H1 (cell line): Measurements from ENCODE around the gene ZNF598. TPM values are rescaled to one million over a fixed set of nuclear protein-coding genes. Genes with fewer than 3 reads are reported as not detected.

Source experiments
- CTCF ChIA-PET: fragments of 300-600 bp; sonication (Branson Sonifier 250); formaldehyde crosslinking; loops from one replicate; lab custom pipeline; 2021; ENCODE audit not compliant: partially characterized antibody; lab: Charles Lee
- POLR2A ChIA-PET: fragments of 300-600 bp; sonication (Branson Sonifier 250); formaldehyde crosslinking; loops from one replicate; lab custom pipeline; 2021; ENCODE audit warnings: inconsistent platforms; ENCODE audit not compliant: partially characterized antibody; lab: Charles Lee
- DNase-seq, 2 experiments: peaks; one replicate each; pipeline versions ENCODE4 v3.0.0 to v3.0.0-alpha.2; 2010 to 2022; ENCODE audit warnings: low spot score in 2 of 2, low read depth in 1 of 2, mixed read lengths in 1 of 2
- FAIRE-seq: peaks from 2 replicates; lab custom pipeline; 2011; peaks lifted over from hg19 to GRCh38; lab: Jason Lieb, UNC
- H2AFZ ChIP-seq: 2 replicates; pipeline ENCODE4 v1.8.1; 2012; ENCODE audit warnings: low read length, inconsistent platforms
- H2AK5ac ChIP-seq: 2 replicates; pipeline ENCODE4 v1.6.1; 2013; ENCODE audit warnings: low read depth, low read length
- H2BK120ac ChIP-seq: replicated peaks from 2 replicates; pipeline ENCODE3; 2013; ENCODE audit warnings: low read depth, low read length, inconsistent platforms
- H2BK12ac ChIP-seq: 2 replicates; pipeline ENCODE4 v1.6.1; 2013; ENCODE audit warnings: low read depth, low read length
- H2BK15ac ChIP-seq: 2 replicates; pipeline ENCODE4 v1.6.1; 2013; ENCODE audit warnings: low read length
- H2BK20ac ChIP-seq: 2 replicates; pipeline ENCODE4 v1.6.1; 2013; ENCODE audit warnings: low read length
- H2BK5ac ChIP-seq: 2 replicates; pipeline ENCODE4 v1.6.1; 2013; ENCODE audit warnings: low read depth, low read length
- H3K14ac ChIP-seq: 2 replicates; pipeline ENCODE4 v1.6.1; 2013; ENCODE audit warnings: inconsistent platforms; ENCODE audit not compliant: insufficient read length
- H3K18ac ChIP-seq: 2 replicates; pipeline ENCODE4 v1.6.1; 2013; ENCODE audit warnings: low read length; ENCODE audit errors: extremely low read depth
- H3K23ac ChIP-seq: 2 replicates; pipeline ENCODE4 v1.6.1; 2013; ENCODE audit warnings: inconsistent platforms; ENCODE audit not compliant: insufficient read length
- H3K23me2 ChIP-seq: 2 replicates; pipeline ENCODE4 v1.6.1; 2013; ENCODE audit warnings: low read depth, low read length
- H3K27ac ChIP-seq: 2 replicates; pipeline ENCODE4 v1.6.1; 2011; ENCODE audit warnings: low read depth, low read length, inconsistent platforms
- H3K27me3 ChIP-seq, 4 experiments: replicated peaks in 1 of 4; 1 replicate in 1 of 4; 2 replicates in 3 of 4; pipeline versions ENCODE4 v1.6.1 to v1.8.1; 2011 to 2013; ENCODE audit warnings: low read length in 3 of 4, mild to moderate bottlenecking in 3 of 4, inconsistent platforms in 2 of 4, mixed read lengths in 2 of 4, moderate library complexity in 1 of 4; ENCODE audit not compliant: control insufficient read depth in 3 of 4, insufficient read depth in 3 of 4; ENCODE audit errors: extremely low read depth in 1 of 4
- H3K36me3 ChIP-seq, 4 experiments: 2 replicates each; pipeline versions ENCODE4 v1.6.1 to v1.8.1; 2011 to 2013; ENCODE audit warnings: mild to moderate bottlenecking in 4 of 4, low read length in 3 of 4, moderate library complexity in 2 of 4, control low read depth in 1 of 4, inconsistent platforms in 1 of 4; ENCODE audit not compliant: insufficient read depth in 4 of 4, control insufficient read depth in 2 of 4
- H3K4ac ChIP-seq: replicated peaks from 2 replicates; pipeline ENCODE3; 2013; ENCODE audit warnings: low read length, low read depth, mixed read lengths, inconsistent platforms; ENCODE audit not compliant: insufficient read length
- H3K4me1 ChIP-seq, 4 experiments: replicated peaks in 1 of 4; 1 replicate in 1 of 4; 2 replicates in 3 of 4; pipeline versions ENCODE4 v1.6.1 to v1.8.1; 2011 to 2013; ENCODE audit warnings: low read length in 3 of 4, inconsistent platforms in 2 of 4, mixed read lengths in 1 of 4; ENCODE audit not compliant: insufficient read depth in 4 of 4, control insufficient read depth in 3 of 4
- H3K4me2 ChIP-seq, 2 experiments: 2 replicates each; pipeline versions ENCODE4 v1.6.1 to v1.8.1; 2011 to 2013; ENCODE audit warnings: low read depth in 2 of 2, low read length in 2 of 2, control low read depth in 1 of 2, inconsistent platforms in 1 of 2, mild to moderate bottlenecking in 1 of 2; ENCODE audit not compliant: insufficient read depth in 1 of 2
- H3K4me3 ChIP-seq, 4 experiments: fragments of 200-600, 300-600 bp in 1 of 4; sonication (generic), shearing (Covaris generic), sonication (Bioruptor Twin) in 1 of 4; 2 replicates each; pipeline versions ENCODE4 v1.5.1 to v1.8.1; 2011 to 2016; ENCODE audit warnings: low read length in 4 of 4, low read depth in 3 of 4, control low read depth in 2 of 4, inconsistent platforms in 2 of 4, mild to moderate bottlenecking in 2 of 4, mixed read lengths in 1 of 4, moderate library complexity in 1 of 4; ENCODE audit not compliant: insufficient read depth in 2 of 4; ENCODE audit errors: extremely low read depth in 1 of 4
- H3K56ac ChIP-seq: replicated peaks from 2 replicates; pipeline ENCODE3; 2013; ENCODE audit warnings: low read depth, mild to moderate bottlenecking, mixed read lengths, low read length, inconsistent platforms; ENCODE audit not compliant: insufficient read length
- H3K79me1 ChIP-seq: 2 replicates; pipeline ENCODE4 v1.6.1; 2013; ENCODE audit warnings: low read depth, low read length, control low read depth
- H3K79me2 ChIP-seq, 2 experiments: 2 replicates each; pipeline versions ENCODE4 v1.6.1 to v1.8.1; 2012 to 2013; ENCODE audit warnings: low read length in 2 of 2, mild to moderate bottlenecking in 2 of 2, inconsistent platforms in 1 of 2; ENCODE audit not compliant: insufficient read depth in 2 of 2, control insufficient read depth in 1 of 2
- H3K9ac ChIP-seq, 4 experiments: replicated peaks in 1 of 4; 1 replicate in 1 of 4; 2 replicates in 3 of 4; pipeline versions ENCODE4 v1.6.1 to v1.8.1; 2011 to 2013; ENCODE audit warnings: low read depth in 3 of 4, low read length in 3 of 4, control low read depth in 2 of 4, mild to moderate bottlenecking in 2 of 4, moderate library complexity in 2 of 4, inconsistent platforms in 1 of 4; ENCODE audit errors: extremely low read depth in 1 of 4
- H3K9me3 ChIP-seq, 2 experiments: 2 replicates each; pipeline versions ENCODE4 v1.6.1 to v1.8.1; 2012 to 2013; ENCODE audit warnings: mild to moderate bottlenecking in 2 of 2, moderate library complexity in 2 of 2, control low read depth in 1 of 2, inconsistent platforms in 1 of 2, low read depth in 1 of 2, low read length in 1 of 2, mixed read lengths in 1 of 2; ENCODE audit not compliant: insufficient read depth in 2 of 2
- H4K20me1 ChIP-seq, 2 experiments: replicated peaks in 1 of 2; 2 replicates each; pipeline versions ENCODE3 to v1.8.1; 2011 to 2013; ENCODE audit warnings: inconsistent platforms in 2 of 2, low read length in 2 of 2, mild to moderate bottlenecking in 1 of 2; ENCODE audit not compliant: insufficient read depth in 2 of 2, control insufficient read depth in 1 of 2
- H4K5ac ChIP-seq: 2 replicates; pipeline ENCODE4 v1.6.1; 2013; ENCODE audit warnings: low read length, low read depth, mixed read lengths, inconsistent platforms; ENCODE audit not compliant: insufficient read length
- H4K8ac ChIP-seq: 2 replicates; pipeline ENCODE4 v1.8.0; 2013; ENCODE audit warnings: mild to moderate bottlenecking, moderate library complexity, low read length, inconsistent platforms; ENCODE audit not compliant: insufficient read depth; ENCODE audit errors: extremely low read depth
- H4K91ac ChIP-seq: replicated peaks from 2 replicates; pipeline ENCODE3; 2013; ENCODE audit warnings: low read length, mixed read lengths, inconsistent platforms; ENCODE audit not compliant: insufficient read length
- BCL11A ChIP-seq, 2 experiments: IDR thresholded peaks; one replicate each; pipeline ENCODE4 v1.6.1; 2011; ENCODE audit warnings: low read depth in 2 of 2, low read length in 2 of 2, mild to moderate bottlenecking in 2 of 2
- CEBPB ChIP-seq: IDR thresholded peaks from 2 replicates; pipeline ENCODE4 v1.6.1; 2012; ENCODE audit warnings: low read depth, low read length
- CHD2 ChIP-seq: IDR thresholded peaks from 2 replicates; pipeline ENCODE4 v1.6.1; 2012; ENCODE audit warnings: low read length, improper control_type of control experiment
- CREB1 ChIP-seq: IDR thresholded peaks from 2 replicates; pipeline ENCODE4 v1.6.1; 2012; ENCODE audit warnings: inconsistent platforms
- JUN ChIP-seq: IDR thresholded peaks from 2 replicates; pipeline ENCODE4 v1.6.1; 2011; ENCODE audit warnings: low read depth, mild to moderate bottlenecking, improper control_type of control experiment, low read length
- KDM5A ChIP-seq: fragments of 200-600 bp; IDR thresholded peaks from 2 replicates; pipeline ENCODE4 v1.7.1; 2012; ENCODE audit warnings: mild to moderate bottlenecking, low read length, inconsistent platforms, mixed read lengths
- POLR2AphosphoS5 ChIP-seq: IDR thresholded peaks from 2 replicates; pipeline ENCODE4 v1.6.1; 2011; ENCODE audit warnings: low read depth, low read length
- POU5F1 ChIP-seq: IDR thresholded peaks from 2 replicates; pipeline ENCODE4 v1.6.1; 2011; ENCODE audit warnings: low read depth, mild to moderate bottlenecking, low read length, moderate library complexity
- RNF2 ChIP-seq: fragments of 200-900, 300-1000 bp; sonication (generic); IDR thresholded peaks from 2 replicates; pipeline ENCODE4 v1.7.1; 2016; ENCODE audit warnings: borderline replicate concordance, low read depth, mild to moderate bottlenecking, antibody characterized with exemption, low read length; ENCODE audit not compliant: poor library complexity, severe bottlenecking; ENCODE audit errors: missing control alignments
- SRF ChIP-seq: IDR thresholded peaks from 2 replicates; pipeline ENCODE4 v1.6.1; 2011; ENCODE audit warnings: mild to moderate bottlenecking, low read depth, low read length, moderate library complexity
- TAF1 ChIP-seq: IDR thresholded peaks from 2 replicates; pipeline ENCODE4 v1.6.1; 2011; ENCODE audit warnings: mild to moderate bottlenecking, low read depth, low read length
- TAF7 ChIP-seq: optimal IDR thresholded peaks from 2 replicates; pipeline ENCODE3; 2011; ENCODE audit warnings: low read depth, mild to moderate bottlenecking, inconsistent platforms, low read length, moderate library complexity, borderline replicate concordance
- TBP ChIP-seq: IDR thresholded peaks from 2 replicates; pipeline ENCODE4 v1.6.1; 2011; ENCODE audit warnings: low read depth, low read length, improper control_type of control experiment
- ZNF274 ChIP-seq: IDR thresholded peaks from 2 replicates; pipeline ENCODE4 v1.7.0; 2012; ENCODE audit warnings: low read length, borderline replicate concordance; ENCODE audit errors: extremely low read depth
- WGBS, 2 experiments: shearing (Covaris generic) in 1 of 2; methylation state at CpG; one replicate each; pipeline versions ENCODE4 v1.1.6 to v1.1.7; 2013 to 2015; ENCODE audit warnings: low lambda C conversion rate in 2 of 2, mixed read lengths in 2 of 2, inconsistent platforms in 1 of 2, low coverage in 1 of 2, missing lambda C conversion rate in 1 of 2; ENCODE audit not compliant: insufficient replicate concordance in 2 of 2, insufficient coverage in 1 of 2, insufficient read length in 1 of 2; ENCODE audit errors: extremely low coverage in 1 of 2, missing lambda C conversion rate in 1 of 2; 5-methylcytosine and 5-hydroxymethylcytosine counted together
- polyA plus RNA-seq, 7 experiments: library from polyadenylated mRNA; depleted of rRNA in 3 of 7; stranded (reverse) in 5 of 7; unstranded in 2 of 7; fragments of >200 nt in 5 of 7; fragments of 200-250 nt in 2 of 7; gene quantifications; 1 replicate in 5 of 7; 2 replicates in 1 of 7; 4 replicates in 1 of 7; pipeline versions ENCODE4 v1.2.1 to v1.2.3, GENCODE V29; 2011 to 2013; ENCODE audit warnings: missing spikeins in 2 of 7, mixed read lengths in 2 of 7
- total RNA-seq: library from RNA; stranded (reverse); fragmentation: NEBNext Ultra II Directional; extraction: Animal tissue kit (Norgen Biotek cat#: 25700); gene quantifications from 2 replicates; pipeline ENCODE4 v1.2.1, GENCODE V29; 2021

The ZNF598 gene
- total and polyA plus RNA-seq, 2 of the 8 experiments (the other 6 are each of a cell fraction or from before 2014, with no cell fraction given): 29.3 to 47.6 TPM

DNA sequence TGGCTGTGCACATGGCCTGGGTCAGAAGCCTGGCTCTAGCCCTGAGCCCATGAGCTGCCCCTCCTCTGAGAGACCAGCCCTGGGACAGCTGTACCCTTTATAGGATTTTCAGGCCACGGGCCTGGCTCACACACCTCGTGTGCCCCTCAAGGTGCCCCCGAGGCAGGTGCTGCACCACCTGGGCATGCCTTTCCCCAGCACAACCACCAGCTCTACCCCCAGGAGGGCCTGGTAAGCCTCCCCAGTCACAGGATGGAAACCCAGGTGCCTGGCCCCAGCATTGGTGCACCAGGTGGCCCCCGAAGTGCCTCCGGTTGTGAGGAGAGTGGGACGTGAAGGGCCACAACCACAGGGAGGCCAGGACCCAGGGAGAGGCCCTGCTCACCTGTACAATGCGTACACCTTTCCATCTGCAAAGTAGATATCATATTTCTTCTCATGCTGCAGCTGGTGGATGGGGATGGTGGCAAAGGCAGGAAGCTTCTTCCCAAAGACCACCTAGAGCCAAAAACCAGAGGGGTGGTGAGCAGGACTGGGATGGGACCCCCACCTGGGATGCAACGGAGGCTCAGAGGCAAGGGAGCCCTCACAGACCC lies 6.3 kb downstream of the ZNF598 start:
- H3K27ac ChIP-seq: no peak overlapping the region; the same call in 1 of the 2 replicates
- no peak overlapping the region for H2BK20ac ChIP-seq
- ChIA-PET POLR2A (interaction anchor here (0.6 to 4.7 kb wide), 15 partner anchors 10 to 151 kb away, joined by 3 to 37 read pairs (median 4); partner anchors contain the start of genes GFER, NPW, RNF151 and RPS2), CTCF (interaction anchor here (0.6 to 4.3 kb wide), 33 partner anchors 10 to 530 kb away, joined by 3 to 55 read pairs (median 5); partner anchors contain the start of genes NOXO1, NPW, NTHL1 and SYNGR3)
- no peak overlapping the region for H2BK15ac ChIP-seq
- H3K36me3 ChIP-seq: peaks cover 21 to 45% (median 35%) of the 10 kb centered on the region in 4 experiments
- no peak overlapping the region for H2AFZ ChIP-seq
- no peak for DNase-seq
- no peak overlapping the region for H3K4ac ChIP-seq
- H3K79me1 ChIP-seq: peaks cover 6% of the 10 kb centered on the region; the same call in 1 of the 2 replicates
- H3K4me3 ChIP-seq: no peak overlapping the region
- no peak overlapping the region; a peak in 1 of 4 replicates for H3K4me2 ChIP-seq
- H3K23me2 ChIP-seq: no peaks in the 10 kb centered on the region
- H2BK12ac ChIP-seq: no peak overlapping the region
- no peaks in the 10 kb centered on the region for H3K27me3 ChIP-seq
- H4K8ac ChIP-seq: no peak overlapping the region
- no peak overlapping the region for H2BK120ac ChIP-seq
- no peak overlapping the region for H2BK5ac ChIP-seq
- H4K20me1 ChIP-seq: peaks cover 29 to 64% of the 10 kb centered on the region in 2 experiments
- H3K14ac ChIP-seq: no peak overlapping the region
- no peak overlapping the region for H3K18ac ChIP-seq
- H3K23ac ChIP-seq: no peak overlapping the region
- no peak overlapping the region for H4K5ac ChIP-seq
- H3K56ac ChIP-seq: no peak overlapping the region
- peaks cover 0 to 28% (median 14%) of the 10 kb centered on the region in 4 experiments; a peak in 5 of 7 replicates for H3K4me1 ChIP-seq
- peaks cover 14 to 41% of the 10 kb centered on the region in 2 experiments; a peak in 3 of 4 replicates for H3K79me2 ChIP-seq
- no peaks in the 10 kb centered on the region for H3K9me3 ChIP-seq
- WGBS, 2 experiments: 76% methylated on average over 8 of the region's 8 CpGs; no CpG with 5 or more reads in 1 of the 2 experiments
- no peak overlapping the region for H4K91ac ChIP-seq
- H3K9ac ChIP-seq: no peak overlapping the region
- no peak for FAIRE-seq
- no peak overlapping the region for H2AK5ac ChIP-seq
- TF ChIP-seq SRF (no peak), BCL11A (IDR thresholded peaks at IDR 0.05; ENCODE audit: low read depth in 2 of 2, low read length in 2 of 2) (no peak), ZNF274 (no peak), POU5F1 (no peak), KDM5A (no peak), CHD2 (no peak), TAF1 (no peak), JUN (no peak), TAF7 (no peak), RNF2 (no peak), CREB1 (no peak), POLR2AphosphoS5 (no peak), CEBPB (no peak), TBP (no peak)
